NCI-H2029 treated with DMSO at 0.1 percent for 48 hours (cell line): ENCODE results near the gene VGLL4.
"Not testable (repeated sequence)": the region's sequence is repeated elsewhere in the genome, so short reads cannot be mapped to it uniquely, and the experiment has no call there.

Experiments used
- DNase-seq: peaks from one replicate; lab custom pipeline; 2025; lab: John Stamatoyannopoulos, UW

VGLL4 gene, protein sequence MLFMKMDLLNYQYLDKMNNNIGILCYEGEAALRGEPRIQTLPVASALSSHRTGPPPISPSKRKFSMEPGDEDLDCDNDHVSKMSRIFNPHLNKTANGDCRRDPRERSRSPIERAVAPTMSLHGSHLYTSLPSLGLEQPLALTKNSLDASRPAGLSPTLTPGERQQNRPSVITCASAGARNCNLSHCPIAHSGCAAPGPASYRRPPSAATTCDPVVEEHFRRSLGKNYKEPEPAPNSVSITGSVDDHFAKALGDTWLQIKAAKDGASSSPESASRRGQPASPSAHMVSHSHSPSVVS

DNA sequence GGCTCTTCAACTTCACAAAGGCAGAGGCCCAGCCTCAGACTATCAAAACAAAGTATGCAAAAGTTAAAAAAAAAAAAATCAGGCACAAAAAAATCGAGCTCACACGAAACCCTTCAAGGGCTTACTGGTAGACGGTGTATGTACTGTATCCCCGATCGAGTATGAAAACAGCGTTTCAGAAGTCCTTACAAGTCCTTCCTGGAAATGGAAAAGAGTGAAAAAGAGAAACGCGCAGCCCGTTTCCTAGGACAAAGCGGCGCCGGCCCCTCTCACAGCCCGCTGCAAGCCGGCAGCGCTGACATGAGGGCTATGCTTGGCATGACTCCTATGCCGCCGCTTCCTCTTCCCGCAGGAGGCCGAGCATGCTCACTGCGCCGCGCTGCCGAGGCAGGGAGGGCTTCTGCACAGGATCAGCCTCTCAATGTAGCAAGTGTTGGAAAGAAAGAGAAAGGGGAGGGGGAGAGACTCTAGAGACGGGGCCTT, at the start of gene VGLL4:
VGLL4 (minus strand) TSS at position 311 of the 483 bp plus-strand sequence. CDS start 397 bp downstream, outside the sequence.
- DNase-seq: peak; percentile 86

DNA sequence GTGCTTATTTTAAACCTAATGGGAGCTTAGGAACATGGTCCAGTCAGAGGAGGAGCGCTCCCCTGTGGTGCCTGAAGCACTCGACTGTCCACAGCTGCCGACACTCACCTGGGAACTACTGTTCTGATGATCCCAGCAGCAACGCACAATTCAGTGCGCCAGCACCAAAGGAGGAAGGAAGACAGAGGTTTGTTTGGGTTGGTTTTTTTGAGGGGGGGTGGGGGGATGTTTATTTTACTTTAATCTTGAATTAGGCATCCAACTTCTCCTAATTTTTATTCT, 48.8 kb upstream of the VGLL4 start:
- DNase-seq: no peak

- no peak for DNase-seq
Measured at GRCh38 chr3:11691767-11692531, 48.2 kb upstream of the VGLL4 start.

GRCh38 chr3:11690863-11691766, 47.4 kb upstream of the VGLL4 start:
- no peak for DNase-seq

- DNase-seq: no peak
Measured at GRCh38 chr3:11689749-11690148, 46.0 kb upstream of the VGLL4 start.

GRCh38 chr3:11684980-11685379, 41.3 kb upstream of the VGLL4 start:
- DNase-seq: not testable (repeated sequence)

- no peak for DNase-seq
Measured at GRCh38 chr3:11680509-11680908, 36.8 kb upstream of the VGLL4 start.

- no peak for DNase-seq
Measured at GRCh38 chr3:11679964-11680363, 36.2 kb upstream of the VGLL4 start.

GRCh38 chr3:11672363-11672762, 28.6 kb upstream of the VGLL4 start:
- DNase-seq: no peak

DNA sequence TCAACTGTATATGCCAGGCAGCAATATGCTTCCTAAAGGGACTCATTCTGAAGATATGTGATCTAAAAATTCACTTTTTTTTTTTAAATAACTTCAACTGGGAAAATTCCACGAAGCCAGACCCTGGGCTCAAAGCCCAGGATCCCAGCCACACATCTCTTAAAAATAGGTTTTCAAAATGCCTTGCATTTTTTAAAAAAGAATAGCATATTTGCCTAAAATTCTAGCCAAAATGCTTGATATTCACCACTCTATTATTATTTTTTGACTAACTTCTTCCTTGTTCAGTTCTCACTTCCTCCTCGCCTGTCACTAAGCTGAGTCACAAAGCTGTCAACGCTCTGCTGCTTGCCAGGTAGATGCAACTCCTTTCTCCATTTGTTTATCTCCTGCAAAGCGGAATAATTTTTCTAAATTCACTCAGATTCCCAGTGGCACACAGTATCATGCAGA, 28.0 kb upstream of the VGLL4 start:
- DNase-seq: no peak

- DNase-seq: no peak
Measured at GRCh38 chr3:11668243-11669235, 24.8 kb upstream of the VGLL4 start.

GRCh38 chr3:11665331-11665730, 21.6 kb upstream of the VGLL4 start:
- DNase-seq: no peak

DNA sequence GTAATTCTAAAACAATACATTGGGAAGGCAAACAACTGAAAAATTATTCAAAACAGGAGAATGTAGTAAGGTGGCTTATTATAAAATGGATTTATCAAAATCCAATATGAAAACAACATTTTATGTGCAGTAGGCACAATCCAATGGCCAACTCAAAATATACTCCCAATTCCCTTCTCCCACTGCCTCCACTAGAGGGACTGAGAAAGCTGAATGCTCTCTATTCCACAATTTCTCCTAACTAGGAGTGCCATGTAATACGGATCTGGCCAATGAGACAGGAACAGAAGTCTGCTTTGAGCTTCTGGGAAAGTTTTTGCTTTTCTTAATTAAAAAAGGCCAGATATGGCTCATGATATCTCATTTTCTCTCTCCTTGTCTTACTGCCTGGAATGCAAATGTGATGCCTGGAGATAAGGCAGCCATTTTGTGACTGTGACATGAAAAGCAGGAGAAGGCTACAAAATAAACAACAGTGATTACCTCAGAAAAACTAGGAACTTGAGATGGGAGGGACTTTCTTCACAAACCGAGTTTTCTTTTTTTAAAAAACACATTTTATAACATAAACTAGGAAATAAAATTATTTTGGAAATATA, 18.8 kb upstream of the VGLL4 start:
- no peak for DNase-seq

DNA sequence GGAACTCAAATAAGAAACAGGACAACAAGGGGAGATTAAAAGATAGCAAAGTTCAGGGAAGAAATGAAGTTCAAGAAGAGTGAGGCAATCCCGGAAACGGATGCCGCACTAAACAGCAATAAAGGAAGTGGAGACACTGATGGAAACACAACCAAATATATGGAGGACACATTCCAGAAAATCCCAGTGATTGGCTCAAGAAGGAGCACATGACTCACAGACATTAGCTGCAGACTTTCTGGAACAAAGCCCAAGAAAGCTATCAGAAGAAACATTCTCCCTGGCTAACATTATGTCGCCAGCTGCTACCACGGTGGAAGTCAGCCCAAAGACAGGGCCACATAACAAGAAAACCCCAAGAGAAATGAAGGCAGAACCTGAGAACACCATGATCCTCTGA, 18.1 kb upstream of the VGLL4 start:
- DNase-seq: no peak

DNA sequence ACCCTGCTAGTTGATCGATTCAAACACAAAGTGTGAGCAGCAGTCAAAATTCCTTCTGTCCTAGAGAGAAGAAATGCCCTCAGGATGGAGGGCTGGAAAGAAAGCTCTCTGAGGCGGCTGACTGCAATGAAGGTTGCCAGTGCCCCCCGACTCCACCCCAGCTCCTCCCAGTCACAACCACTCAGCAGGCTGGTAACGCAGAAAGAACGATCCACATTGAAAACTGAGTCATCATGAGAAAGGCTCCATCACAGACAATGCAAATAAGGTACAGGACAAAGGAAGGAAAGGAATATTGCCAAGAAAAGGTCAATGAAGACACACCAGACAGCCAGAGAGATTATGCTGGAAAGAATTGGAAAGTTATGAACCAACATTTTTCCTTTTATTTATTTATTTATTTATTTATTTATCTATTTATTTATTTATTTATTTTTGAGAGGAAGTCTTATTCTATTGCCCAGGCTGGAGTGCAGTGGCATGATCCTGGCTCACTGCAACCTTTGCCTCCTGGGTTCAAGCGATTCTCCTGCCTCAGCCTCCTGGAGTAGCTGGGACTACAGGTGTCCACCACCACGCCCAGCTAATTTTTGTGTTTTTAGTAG, 17.4 kb upstream of the VGLL4 start:
- DNase-seq: no peak

- no peak for DNase-seq
Measured at GRCh38 chr3:11660242-11660641, 16.5 kb upstream of the VGLL4 start.

DNA sequence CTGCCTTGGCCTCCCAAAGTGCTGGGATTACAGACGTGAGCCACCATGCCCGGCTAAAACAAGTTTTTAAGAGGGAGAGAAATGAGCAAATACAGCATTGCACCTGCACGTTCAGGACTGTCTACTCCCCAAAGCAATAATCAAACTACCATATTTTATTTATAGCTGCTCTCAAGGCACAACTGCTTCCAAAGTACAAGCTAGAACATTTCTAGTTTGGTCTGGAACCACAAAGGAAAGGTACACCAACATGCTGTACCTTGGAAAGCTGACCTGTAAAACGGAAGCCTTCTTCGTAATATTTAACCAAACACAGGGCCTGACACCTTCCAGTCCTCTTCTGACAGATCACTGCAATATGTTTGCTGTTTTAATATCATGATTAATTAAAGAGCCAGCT, 14.5 kb upstream of the VGLL4 start:
- DNase-seq: no peak

DNA sequence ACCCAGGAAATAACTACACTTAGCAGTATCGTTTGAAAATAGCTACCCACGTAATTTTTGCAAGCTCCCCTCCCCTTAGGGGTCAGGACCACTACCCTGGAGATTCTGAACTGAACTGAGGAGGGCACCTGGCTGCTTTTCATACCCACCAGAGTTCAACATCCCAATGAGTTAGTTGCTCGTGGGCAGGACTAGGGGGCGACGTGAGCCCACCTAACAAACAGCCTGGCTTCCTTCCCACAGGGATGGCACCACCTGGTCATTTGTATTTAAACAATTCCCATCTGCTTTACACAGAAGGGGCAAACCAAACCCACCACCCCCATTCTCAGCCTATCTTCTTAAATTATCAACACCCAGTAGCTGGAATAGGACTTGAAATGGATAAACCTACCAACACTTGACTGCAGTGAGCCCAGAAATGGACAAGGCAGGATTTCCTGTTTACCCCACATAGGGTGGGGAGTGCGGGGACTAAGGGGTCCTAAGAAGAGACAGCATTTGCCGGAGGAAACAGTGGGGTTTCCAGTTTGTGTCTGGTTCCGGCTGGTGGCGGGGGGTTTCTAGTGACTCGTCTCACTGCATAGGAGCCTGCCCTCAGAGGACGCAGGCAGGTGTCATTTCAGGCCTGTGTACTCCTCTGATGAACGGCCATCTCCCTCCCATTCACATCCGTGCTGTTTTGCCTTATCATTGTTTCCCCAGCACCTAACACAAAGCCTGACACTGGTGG, 11.6 kb upstream of the VGLL4 start:
- DNase-seq: no peak

GRCh38 chr3:11654166-11654565, 10.5 kb upstream of the VGLL4 start:
- DNase-seq: no peak
